ENCODE measurements around the gene CHPT1.

CHPT1 gene

DNA sequence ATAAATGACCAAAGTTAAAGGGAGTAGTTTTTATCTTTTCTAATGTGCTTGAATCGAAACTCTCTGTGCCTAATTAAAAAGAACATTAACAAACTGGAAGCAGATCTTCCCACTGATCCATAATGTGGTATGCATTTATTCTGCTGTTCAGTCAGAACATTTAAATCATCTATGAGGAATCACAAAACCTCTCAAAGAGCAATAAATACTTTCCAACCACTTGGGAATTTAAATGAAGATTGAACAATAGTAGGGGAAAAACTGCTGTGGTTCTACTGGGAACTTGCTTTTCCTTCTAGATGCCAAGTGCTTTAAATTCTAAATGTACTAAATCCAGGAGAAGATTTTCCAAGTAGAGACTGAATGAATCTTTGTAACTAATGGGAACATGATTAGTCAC is 12.3 kb upstream of the CHPT1 start:
- no peak for DNase-seq (ENCODE audit: low spot score)

DNA sequence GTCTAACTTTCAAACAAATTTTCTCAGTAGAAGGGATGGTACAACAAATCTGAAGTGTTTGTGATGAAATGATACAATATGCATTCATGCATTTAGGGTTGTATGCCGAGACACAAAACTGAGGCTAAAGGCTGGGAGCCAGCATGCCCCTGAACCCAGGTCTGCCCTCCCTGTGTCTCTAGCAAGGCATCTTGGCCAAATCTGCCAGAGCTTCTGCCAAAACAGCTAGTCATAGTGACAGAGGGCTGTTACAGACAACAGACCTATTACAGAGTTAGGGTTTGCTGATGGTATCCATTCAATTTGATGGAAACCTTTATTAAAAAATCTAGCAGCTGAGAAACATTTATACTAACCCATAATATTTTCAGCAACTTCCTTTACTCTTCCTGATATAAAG is 11.3 kb upstream of the CHPT1 start:
- no peak for DNase-seq (ENCODE audit: low spot score)

DNA sequence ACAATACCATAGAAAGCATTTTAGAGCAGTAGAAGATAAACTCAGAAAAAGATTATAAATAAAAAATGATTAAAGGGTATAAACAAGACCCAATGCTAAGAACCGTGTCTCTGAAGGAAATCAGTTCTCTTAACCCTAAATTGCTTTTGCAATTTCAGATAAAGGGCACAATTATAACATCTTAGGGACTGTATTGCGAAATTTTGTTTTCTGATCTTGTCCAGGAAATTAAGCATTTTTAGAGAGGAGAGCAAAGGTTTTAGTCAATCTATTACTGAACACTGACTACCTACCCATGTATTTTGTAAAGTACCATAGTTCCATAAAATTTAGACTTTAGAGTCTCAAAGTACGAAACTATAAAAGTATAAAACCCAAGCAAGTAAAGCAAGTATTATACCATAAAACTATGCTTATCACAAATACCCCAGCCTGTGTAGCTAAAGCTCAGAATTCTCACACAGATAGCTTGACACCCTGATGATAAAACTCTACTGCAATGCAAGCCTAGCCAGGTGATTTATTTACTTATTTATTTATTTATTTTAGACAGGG is 6.8 kb upstream of the CHPT1 start:
- DNase-seq (ENCODE audit: low spot score), result no peak

DNA sequence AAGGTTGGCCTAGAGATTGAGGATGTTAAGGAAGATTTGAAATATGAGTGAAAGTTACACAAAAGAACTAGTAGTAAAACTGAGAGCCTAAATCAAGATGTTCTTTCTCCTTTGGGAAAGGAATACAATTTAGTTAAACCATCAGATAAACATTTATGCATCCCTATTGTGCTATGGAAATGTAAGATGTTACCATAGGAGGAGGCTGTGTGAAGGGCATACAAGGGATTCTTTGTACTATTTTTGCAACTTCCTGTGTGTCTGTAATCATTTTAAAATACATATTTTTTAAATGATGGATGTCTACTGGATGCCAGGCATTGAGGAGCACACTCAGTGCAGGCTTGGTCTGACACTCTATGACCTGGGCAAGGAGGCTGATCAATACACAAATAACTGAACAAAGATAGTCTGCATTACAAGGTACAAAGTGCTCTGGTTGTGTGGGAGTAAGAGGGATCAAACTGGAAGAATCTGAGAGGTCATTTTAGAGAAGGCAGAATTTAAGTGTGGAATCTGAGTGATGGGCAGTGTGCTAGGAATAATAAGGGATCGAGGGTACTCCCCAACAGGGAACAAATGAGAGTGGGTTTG is 5.8 kb upstream of the CHPT1 start:
- no peak for DNase-seq (ENCODE audit: low spot score)

DNA sequence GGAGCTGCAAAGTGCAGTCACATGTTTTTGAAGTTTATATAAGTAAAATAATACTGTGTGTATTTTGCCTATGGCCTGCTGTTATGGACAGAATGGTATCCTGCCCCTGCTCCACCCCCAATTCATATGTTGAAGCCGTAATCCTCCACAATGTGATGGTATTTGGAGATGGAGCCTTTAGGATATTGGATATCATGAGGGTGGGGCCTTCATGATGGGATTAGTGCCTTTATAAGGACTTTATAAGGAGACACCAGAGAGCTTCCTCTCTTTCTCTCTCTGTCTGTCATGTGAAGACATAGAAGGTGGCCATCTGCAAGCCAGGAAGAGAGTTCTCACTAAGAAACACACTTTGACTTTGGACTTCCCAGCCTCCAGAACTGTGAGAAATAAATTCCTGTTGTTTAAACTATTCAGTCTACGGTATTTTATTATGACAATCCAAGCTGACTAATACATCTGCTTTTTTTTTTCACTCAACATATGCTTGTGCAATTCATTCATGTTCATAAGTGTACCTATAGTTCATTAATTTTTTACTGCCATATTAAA is 3.1 kb upstream of the CHPT1 start:
- no peak for DNase-seq (ENCODE audit: low spot score)

DNA sequence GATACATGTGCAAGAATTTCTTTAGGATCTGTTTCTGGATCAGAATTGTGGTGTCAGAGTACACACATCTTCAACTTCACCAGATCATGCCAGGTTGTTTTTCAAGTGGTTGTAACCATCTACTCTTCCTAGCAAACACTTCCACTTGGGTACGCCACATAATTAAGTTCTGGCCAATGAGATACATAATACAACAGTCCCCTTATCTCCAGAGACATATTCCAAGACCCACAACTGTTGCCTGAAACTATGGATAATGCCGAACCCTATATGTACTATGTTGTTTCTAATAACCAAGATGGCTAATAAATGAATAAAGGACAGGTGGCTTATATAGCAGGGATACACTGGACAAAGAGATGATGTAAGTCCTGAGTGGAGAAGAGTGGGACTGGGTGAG is 2.5 kb upstream of the CHPT1 start:
- DNase-seq (ENCODE audit: low spot score), result no peak

DNA sequence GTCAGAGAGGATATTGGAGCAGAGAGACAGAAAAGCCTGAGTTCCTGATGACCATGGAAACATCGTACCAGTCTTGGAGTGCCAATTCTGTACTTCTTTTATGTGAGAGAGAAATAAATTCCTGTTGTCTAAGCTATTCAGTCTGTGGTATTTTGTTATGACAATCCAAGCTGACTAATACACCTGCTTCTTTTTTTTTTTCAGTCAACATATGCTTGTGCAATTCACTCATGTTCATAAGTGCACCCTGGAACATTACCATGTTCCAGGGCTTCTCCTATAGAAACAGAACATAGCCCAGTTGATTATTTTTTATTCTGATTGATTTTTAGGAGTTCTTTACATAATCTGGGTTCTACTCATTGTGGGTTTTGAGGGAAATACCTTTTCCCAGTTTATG is 1.7 kb upstream of the CHPT1 start:
- DNase-seq (ENCODE audit: low spot score), result no peak

DNA sequence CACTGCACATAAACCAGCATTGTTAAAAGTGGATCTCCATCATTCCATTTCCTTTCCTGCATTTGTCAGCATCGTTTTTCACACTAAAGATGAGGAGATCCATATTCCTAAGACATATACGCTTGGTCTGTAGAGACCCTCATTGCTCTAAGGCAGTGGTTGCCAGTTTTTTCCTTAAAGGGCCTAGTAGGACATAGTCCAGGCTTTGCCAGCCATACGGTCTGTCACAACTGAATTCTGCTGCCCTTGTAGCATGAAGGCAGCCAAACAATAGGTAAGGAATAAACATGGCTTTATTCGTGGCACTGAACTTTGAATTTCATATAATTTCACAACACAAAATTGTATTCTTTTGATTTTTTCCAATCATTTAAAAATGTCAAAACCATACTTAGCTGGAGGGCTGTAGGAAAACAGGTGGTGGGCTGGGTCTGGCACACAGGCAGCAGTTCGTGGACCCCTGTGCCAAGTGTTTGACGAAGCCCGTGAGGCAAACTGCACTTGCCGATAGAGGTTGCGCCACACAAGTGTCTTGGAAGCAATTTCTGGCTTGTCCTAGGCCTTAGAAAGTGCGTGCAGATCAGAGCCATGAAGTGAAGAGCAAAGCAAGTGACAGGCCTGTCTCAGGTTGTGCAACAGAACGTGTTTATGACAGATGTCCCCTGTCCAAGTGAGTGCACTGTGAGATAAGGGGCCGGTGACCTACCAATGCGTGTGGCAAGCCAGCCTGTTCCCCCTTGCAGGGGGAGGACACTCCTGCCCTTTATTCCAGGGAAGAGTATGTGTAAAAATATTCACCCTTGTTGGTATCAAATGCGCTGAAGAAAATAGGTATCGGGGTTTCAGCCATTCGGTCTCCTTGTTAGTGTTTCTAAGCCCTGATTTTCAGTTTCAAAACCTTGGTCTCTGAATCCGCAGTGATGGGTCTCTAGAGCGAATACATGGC is 916 bp upstream of the CHPT1 start:
- peak; percentile 22 for DNase-seq (ENCODE audit: low spot score)

GRCh38 chr12:101697930-101698799 is 725 bp downstream of the CHPT1 start:
- peak; percentile 77 for DNase-seq (ENCODE audit: low spot score)

DNA sequence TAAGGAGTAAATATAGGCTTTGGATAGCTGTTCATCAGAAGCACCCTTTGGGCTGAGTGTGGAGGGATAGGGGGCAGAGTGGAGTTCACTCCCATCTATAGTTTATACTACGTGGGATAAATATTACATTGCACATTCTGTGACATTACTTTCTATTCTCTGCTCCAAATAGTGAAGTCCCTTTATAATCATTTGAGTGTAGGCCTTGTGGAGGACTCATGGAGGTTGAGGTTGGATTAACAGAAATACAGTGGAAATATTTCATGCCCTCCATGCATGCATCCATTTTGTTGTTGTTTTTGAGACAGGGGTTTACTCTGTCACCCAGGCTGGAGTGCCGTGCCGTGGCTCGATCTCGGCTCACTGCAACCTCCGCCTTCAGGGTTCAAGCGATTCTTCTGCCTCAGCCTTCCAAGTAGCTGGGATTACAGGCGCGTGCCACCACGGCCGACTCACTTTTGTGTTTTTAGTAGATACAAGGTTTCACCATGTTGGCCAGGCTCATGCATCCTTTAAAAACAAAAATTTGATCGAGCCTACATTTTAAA is 1.4 kb downstream of the CHPT1 start:
- DNase-seq (ENCODE audit: low spot score), result peak; percentile 37

- DNase-seq (ENCODE audit: low spot score), result no peak
Observed at GRCh38 chr12:101700299-101700820, 2.9 kb downstream of the CHPT1 start.

DNA sequence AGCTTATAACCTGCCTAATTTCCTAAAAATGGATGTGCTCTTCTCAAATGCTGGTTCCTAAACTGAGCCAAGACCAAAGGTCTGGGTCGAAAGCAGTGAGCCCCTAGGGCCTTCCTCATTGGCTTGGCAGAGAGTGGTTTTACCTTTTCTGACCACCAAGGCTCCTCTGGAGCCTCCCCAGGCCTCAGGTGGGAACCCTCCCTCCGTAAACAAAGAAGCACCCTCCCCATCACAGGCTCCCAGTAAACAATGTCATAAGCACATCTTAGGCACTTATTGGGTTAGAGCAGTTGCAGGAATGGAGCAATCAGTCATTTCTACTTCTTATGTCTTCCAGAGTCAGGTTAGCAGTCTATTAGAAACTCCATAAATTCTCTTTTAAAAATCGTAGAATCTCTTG is 6.0 kb downstream of the CHPT1 start:
- DNase-seq (ENCODE audit: low spot score), result no peak

DNA sequence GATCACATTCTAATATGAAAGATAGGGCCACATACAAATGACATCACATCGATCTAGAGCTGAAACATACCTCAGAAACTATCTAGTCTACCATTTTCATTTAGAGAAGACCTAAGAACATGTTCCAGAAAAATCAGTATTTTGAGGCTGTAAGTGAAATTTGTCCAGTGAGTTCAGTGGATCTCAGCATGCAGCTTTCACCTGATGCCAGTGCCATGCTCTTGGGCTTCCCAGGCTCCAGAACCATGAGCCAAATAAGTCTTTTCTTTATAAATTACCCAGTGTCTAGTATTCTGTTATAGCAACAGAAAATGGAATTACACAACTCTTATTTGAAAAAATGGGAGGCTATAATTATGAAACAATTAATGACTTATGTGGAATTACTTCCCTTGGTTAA is 9.0 kb downstream of the CHPT1 start:
- DNase-seq (ENCODE audit: low spot score), result no peak

DNA sequence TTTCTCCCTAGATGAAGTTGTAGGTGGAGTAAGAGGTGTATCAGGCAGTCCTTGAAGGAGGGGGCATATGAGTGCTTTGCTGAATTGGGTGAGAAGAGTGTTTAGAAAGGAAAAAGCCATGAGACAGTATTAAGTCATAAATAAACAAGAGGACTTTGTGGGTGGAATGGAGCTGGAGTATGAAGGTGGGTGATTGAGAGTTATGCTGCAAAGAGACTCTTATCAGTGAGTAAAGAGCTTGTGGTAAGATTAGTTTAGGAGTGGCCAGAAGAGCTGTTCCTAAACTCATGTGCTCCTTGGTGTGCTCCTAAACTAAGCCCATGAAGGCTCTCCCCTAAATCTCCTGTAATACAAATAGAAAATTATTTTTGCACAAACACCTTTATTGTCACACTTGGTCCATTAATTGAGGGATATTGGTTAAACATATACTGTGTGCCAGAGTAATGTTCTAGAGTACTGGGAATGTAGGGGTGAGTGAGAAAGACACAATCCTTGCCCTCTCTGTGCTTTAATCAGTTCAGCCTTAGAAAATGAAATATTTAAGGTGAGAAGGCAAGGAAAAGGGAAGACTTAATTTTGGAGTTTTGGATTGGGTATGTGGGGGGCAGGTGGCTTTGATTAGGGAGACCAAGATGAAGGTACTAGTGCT is 9.8 kb downstream of the CHPT1 start:
- no peak for DNase-seq (ENCODE audit: low spot score)

- DNase-seq (ENCODE audit: low spot score), result no peak
Observed at GRCh38 chr12:101710288-101710687, 12.8 kb downstream of the CHPT1 start.

GRCh38 chr12:101713059-101713682 is 15.7 kb downstream of the CHPT1 start:
- no peak for DNase-seq (ENCODE audit: low spot score)

DNA sequence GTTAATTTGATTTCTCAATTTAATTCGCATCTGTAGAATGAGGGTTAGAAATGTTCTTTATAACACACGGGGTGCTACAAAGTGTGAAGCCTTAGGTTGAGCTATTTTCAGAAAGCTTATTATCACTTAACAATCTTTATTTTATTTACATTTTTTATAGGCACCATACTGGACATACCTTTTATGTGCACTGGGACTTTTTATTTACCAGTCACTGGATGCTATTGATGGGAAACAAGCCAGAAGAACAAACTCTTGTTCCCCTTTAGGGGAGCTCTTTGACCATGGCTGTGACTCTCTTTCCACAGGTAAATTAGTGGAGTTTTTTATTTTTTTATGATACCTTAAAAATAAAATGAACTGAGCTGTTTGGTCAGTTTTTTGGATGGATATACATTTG is 16.5 kb downstream of the CHPT1 start:
- DNase-seq (ENCODE audit: low spot score), result no peak

- no peak for DNase-seq (ENCODE audit: low spot score)
Observed at GRCh38 chr12:101714877-101715444, 17.5 kb downstream of the CHPT1 start.

GRCh38 chr12:101719566-101719965 is 22.1 kb downstream of the CHPT1 start:
- DNase-seq (ENCODE audit: low spot score), result no peak

- no peak for DNase-seq (ENCODE audit: low spot score)
Observed at GRCh38 chr12:101720118-101720517, 22.7 kb downstream of the CHPT1 start.

Data from AG08396 (cell line).